Mesenchymal stem cell (in vitro differentiated cells and primary cell): Measurements from ENCODE around the gene GCNT2.

Source experiments
- DNase-seq: peaks from one replicate; pipeline ENCODE4 v3.0.0-alpha.2; 2013
- H2AFZ ChIP-seq: one replicate; pipeline ENCODE4 v1.6.1; 2013; ENCODE audit warnings: low read depth, mild to moderate bottlenecking, control low read depth, inconsistent platforms, low read length, moderate library complexity
- H2AK5ac ChIP-seq: 2 replicates; pipeline ENCODE4 v1.6.1; 2013; ENCODE audit warnings: low read length, moderate library complexity, mild to moderate bottlenecking, inconsistent platforms; ENCODE audit not compliant: severe bottlenecking
- H2BK120ac ChIP-seq: one replicate; pipeline ENCODE4 v1.6.1; 2013; ENCODE audit warnings: low read depth, mild to moderate bottlenecking, inconsistent platforms, low read length, moderate library complexity
- H2BK12ac ChIP-seq, 2 experiments: one replicate each; pipeline ENCODE4 v1.6.1; 2013; ENCODE audit warnings: inconsistent platforms in 2 of 2, low read length in 2 of 2, mild to moderate bottlenecking in 2 of 2, moderate library complexity in 2 of 2, control low read depth in 1 of 2
- H2BK15ac ChIP-seq: one replicate; pipeline ENCODE4 v1.6.1; 2013; ENCODE audit warnings: mild to moderate bottlenecking, low read depth, inconsistent platforms; ENCODE audit not compliant: poor library complexity, severe bottlenecking
- H2BK5ac ChIP-seq: 2 replicates; pipeline ENCODE4 v1.6.1; 2013; ENCODE audit warnings: low read depth, mild to moderate bottlenecking, low read length, control low read depth, inconsistent platforms; ENCODE audit not compliant: poor library complexity, severe bottlenecking
- H3K14ac ChIP-seq, 2 experiments: one replicate each; pipeline ENCODE4 v1.6.1; 2013; ENCODE audit warnings: inconsistent platforms in 2 of 2, low read length in 2 of 2, control low read depth in 1 of 2, mild to moderate bottlenecking in 1 of 2, moderate library complexity in 1 of 2
- H3K18ac ChIP-seq, 2 experiments: one replicate each; pipeline ENCODE4 v1.6.1; 2013; ENCODE audit warnings: inconsistent platforms in 2 of 2, low read length in 2 of 2, control low read depth in 1 of 2, low read depth in 1 of 2, mild to moderate bottlenecking in 1 of 2
- H3K23ac ChIP-seq, 2 experiments: one replicate each; pipeline ENCODE4 v1.6.1; 2013; ENCODE audit warnings: inconsistent platforms in 2 of 2, low read length in 2 of 2, mild to moderate bottlenecking in 2 of 2, moderate library complexity in 2 of 2, control low read depth in 1 of 2
- H3K27ac ChIP-seq: 2 replicates; pipeline ENCODE4 v1.5.1; 2013; ENCODE audit warnings: mild to moderate bottlenecking, moderate library complexity, low read length, control low read depth, inconsistent platforms; ENCODE audit not compliant: poor library complexity, severe bottlenecking
- H3K27me3 ChIP-seq, 2 experiments: 2 replicates each; pipeline versions ENCODE4 v1.6.1 to v1.7.0; 2013; ENCODE audit warnings: low read length in 2 of 2, mild to moderate bottlenecking in 2 of 2, moderate library complexity in 2 of 2, control low read depth in 1 of 2, inconsistent platforms in 1 of 2; ENCODE audit not compliant: control insufficient read depth in 1 of 2, insufficient read depth in 1 of 2
- H3K36me3 ChIP-seq, 2 experiments: 2 replicates each; pipeline versions ENCODE4 v1.6.1 to v1.7.0; 2013; ENCODE audit warnings: low read length in 2 of 2, control low read depth in 1 of 2, inconsistent platforms in 1 of 2, low read depth in 1 of 2, mild to moderate bottlenecking in 1 of 2; ENCODE audit not compliant: insufficient read depth in 2 of 2, control insufficient read depth in 1 of 2
- H3K4ac ChIP-seq, 2 experiments: one replicate each; pipeline ENCODE4 v1.6.1; 2013; ENCODE audit warnings: inconsistent platforms in 2 of 2, low read length in 2 of 2, mild to moderate bottlenecking in 2 of 2, moderate library complexity in 2 of 2, control low read depth in 1 of 2, low read depth in 1 of 2
- H3K4me1 ChIP-seq: 2 replicates; pipeline ENCODE4 v1.6.1; 2013; ENCODE audit warnings: low read depth, low read length, control low read depth; ENCODE audit not compliant: control insufficient read depth, insufficient read depth
- H3K4me2 ChIP-seq: 2 replicates; pipeline ENCODE4 v1.6.1; 2013; ENCODE audit warnings: low read length, mild to moderate bottlenecking, inconsistent platforms; ENCODE audit not compliant: poor library complexity, severe bottlenecking
- H3K4me3 ChIP-seq, 2 experiments: 2 replicates each; pipeline versions ENCODE4 v1.5.1 to v1.7.0; 2013; ENCODE audit warnings: low read length in 2 of 2, mild to moderate bottlenecking in 2 of 2, control low read depth in 1 of 2, low read depth in 1 of 2; ENCODE audit not compliant: insufficient read depth in 1 of 2
- H3K79me1 ChIP-seq: replicated peaks from 2 replicates; pipeline ENCODE4 v1.6.1; 2013; ENCODE audit warnings: mild to moderate bottlenecking, control low read depth, low read length, inconsistent platforms; ENCODE audit not compliant: poor library complexity, severe bottlenecking
- H3K9ac ChIP-seq: 2 replicates; pipeline ENCODE4 v1.7.0; 2013; ENCODE audit warnings: mild to moderate bottlenecking, low read length, moderate library complexity
- H3K9me3 ChIP-seq: 2 replicates; pipeline ENCODE4 v1.7.0; 2013; ENCODE audit warnings: mild to moderate bottlenecking, low read length; ENCODE audit not compliant: control insufficient read depth
- H4K8ac ChIP-seq: one replicate; pipeline ENCODE4 v1.6.1; 2013; ENCODE audit warnings: inconsistent platforms, mild to moderate bottlenecking, low read length, moderate library complexity
- H4K91ac ChIP-seq: one replicate; pipeline ENCODE4 v1.6.1; 2013; ENCODE audit warnings: mild to moderate bottlenecking, low read length, inconsistent platforms
- WGBS: methylation state at CpG from one replicate; pipeline ENCODE4 v1.1.7; 2013; ENCODE audit warnings: mixed read lengths; 5-methylcytosine and 5-hydroxymethylcytosine counted together

The GCNT2 gene

GRCh38 chr6:10603219-10603618 lies 82.1 kb downstream of the GCNT2 start:
- Histone ChIP-seq H2AFZ (no peak overlapping the region), H3K9ac (no peak overlapping the region), H3K4me1 (no peaks in the 10 kb centered on the region), H2BK120ac (no peak overlapping the region), H2BK5ac (no peak overlapping the region), H4K91ac (no peak overlapping the region), H3K27me3 (no peaks in the 10 kb centered on the region), H3K18ac (no peak overlapping the region), H2BK12ac (no peak overlapping the region), H3K4me3 (no peak overlapping the region), H3K27ac (no peak overlapping the region), H2AK5ac (no peak overlapping the region), H4K8ac (no peak overlapping the region), H3K4ac (no peak overlapping the region), H3K9me3 (no peaks in the 10 kb centered on the region), H3K36me3 (no peaks in the 10 kb centered on the region), H2BK15ac (no peak overlapping the region), H3K14ac (no peak overlapping the region), H3K4me2 (no peak overlapping the region), H3K79me1 (no peaks in the 10 kb centered on the region), H3K23ac (no peak overlapping the region)
- no peak for DNase-seq
- WGBS = 99% methylated on average over 6 of the region's 6 CpGs

DNA sequence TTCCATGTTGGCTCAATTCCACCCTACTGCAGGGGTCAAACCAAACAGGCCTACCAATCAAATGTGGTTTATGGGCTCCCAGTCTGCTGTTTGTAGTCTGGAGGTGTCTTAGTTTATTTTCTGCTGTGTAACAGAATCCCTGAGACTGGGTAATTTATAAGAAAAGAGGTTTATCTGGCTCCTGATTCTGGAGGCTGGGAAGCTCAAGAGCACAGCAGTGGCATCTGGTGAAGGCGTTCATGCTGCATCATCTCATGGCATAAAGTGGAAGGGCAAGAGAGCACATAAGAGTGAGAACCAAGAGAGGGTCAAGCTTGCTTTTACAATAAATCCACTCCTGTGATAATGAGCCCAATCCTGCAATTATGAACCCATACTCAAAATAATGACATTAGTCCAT lies 87.9 kb downstream of the GCNT2 start:
- H4K8ac ChIP-seq = no peak overlapping the region
- H3K27ac ChIP-seq = no peak overlapping the region
- H2AK5ac ChIP-seq = no peak overlapping the region
- H3K4me3 ChIP-seq = no peak overlapping the region
- no peak overlapping the region for H3K14ac ChIP-seq
- H3K27me3 ChIP-seq = no peaks in the 10 kb centered on the region
- H3K9ac ChIP-seq = no peak overlapping the region
- H4K91ac ChIP-seq = no peak overlapping the region
- H3K9me3 ChIP-seq = peaks cover 5% of the 10 kb centered on the region
- H2BK15ac ChIP-seq = no peak overlapping the region
- no peak overlapping the region for H3K18ac ChIP-seq
- DNase-seq = no peak
- no peaks in the 10 kb centered on the region for H3K4me1 ChIP-seq
- WGBS = 100% methylated on average over 1 of the region's 1 CpG
- no peaks in the 10 kb centered on the region for H3K36me3 ChIP-seq
- H2BK120ac ChIP-seq = no peak overlapping the region
- no peak overlapping the region for H3K23ac ChIP-seq
- no peak overlapping the region for H2BK5ac ChIP-seq
- H2AFZ ChIP-seq = no peak overlapping the region
- no peak overlapping the region for H3K4me2 ChIP-seq
- no peaks in the 10 kb centered on the region for H3K79me1 ChIP-seq
- H3K4ac ChIP-seq = no peak overlapping the region
- H2BK12ac ChIP-seq = no peak overlapping the region

GRCh38 chr6:10610289-10610688 lies 89.1 kb downstream of the GCNT2 start:
- H2BK15ac ChIP-seq = no peak overlapping the region
- no peaks in the 10 kb centered on the region for H3K36me3 ChIP-seq
- 86% methylated on average over 1 of the region's 1 CpG for WGBS
- DNase-seq = peak; percentile 17
- no peak overlapping the region for H2BK120ac ChIP-seq
- H3K14ac ChIP-seq = no peak overlapping the region
- peaks cover 5% of the 10 kb centered on the region for H3K9me3 ChIP-seq
- H2AFZ ChIP-seq = no peak overlapping the region
- H3K9ac ChIP-seq = no peak overlapping the region
- no peak overlapping the region for H3K4ac ChIP-seq
- no peak overlapping the region for H3K27ac ChIP-seq
- H3K27me3 ChIP-seq = no peaks in the 10 kb centered on the region
- H3K4me2 ChIP-seq = no peak overlapping the region
- H2AK5ac ChIP-seq = no peak overlapping the region
- no peak overlapping the region for H3K23ac ChIP-seq
- no peaks in the 10 kb centered on the region for H3K79me1 ChIP-seq
- no peak overlapping the region for H4K91ac ChIP-seq
- H2BK5ac ChIP-seq = no peak overlapping the region
- H3K18ac ChIP-seq = no peak overlapping the region
- no peaks in the 10 kb centered on the region for H3K4me1 ChIP-seq
- H3K4me3 ChIP-seq = no peak overlapping the region
- H2BK12ac ChIP-seq = no peak overlapping the region
- no peak overlapping the region for H4K8ac ChIP-seq

GRCh38 chr6:10612161-10612560 lies 91.0 kb downstream of the GCNT2 start:
- Histone ChIP-seq H3K4me2 (no peak overlapping the region), H3K4ac (no peak overlapping the region), H2BK5ac (no peak overlapping the region), H3K4me1 (no peaks in the 10 kb centered on the region), H2BK12ac (no peak overlapping the region), H2AFZ (no peak overlapping the region), H4K8ac (no peak overlapping the region), H3K18ac (no peak overlapping the region), H3K36me3 (no peaks in the 10 kb centered on the region), H3K79me1 (peaks cover 1% of the 10 kb centered on the region), H2BK15ac (no peak overlapping the region), H3K9ac (no peak overlapping the region), H3K23ac (no peak overlapping the region), H3K27ac (no peak overlapping the region), H3K27me3 (no peaks in the 10 kb centered on the region), H2AK5ac (no peak overlapping the region), H4K91ac (no peak overlapping the region), H3K9me3 (peaks cover 5% of the 10 kb centered on the region), H3K14ac (no peak overlapping the region), H2BK120ac (no peak overlapping the region), H3K4me3 (no peak overlapping the region)
- DNase-seq = no peak
- 94% methylated on average over 3 of the region's 8 CpGs for WGBS
